Smooth muscle cell (in vitro differentiated cells): ENCODE data around the gene BNIP3. TPM values are rescaled to one million over a fixed set of nuclear protein-coding genes. Genes with fewer than 3 reads are reported as not detected.
"Not testable (repeated sequence)": the region's sequence is repeated elsewhere in the genome, so short reads cannot be mapped to it uniquely, and the experiment has no call there.

Source experiments
- DNase-seq: peaks from one replicate; lab custom pipeline; 2025; ENCODE audit not compliant: unreplicated experiment; lab: John Stamatoyannopoulos, UW
- H2AFZ ChIP-seq: fragments of 200-600 bp; sonication (generic); 2 replicates; pipeline ENCODE4 v1.6.0; 2016; ENCODE audit warnings: antibody characterized with exemption, low read depth, mild to moderate bottlenecking
- H3F3A ChIP-seq: fragments of 200-600 bp; sonication (generic); 2 replicates; pipeline ENCODE4 v1.6.0; 2017; ENCODE audit warnings: antibody characterized with exemption, low read depth
- H3K27ac ChIP-seq: fragments of 200-600 bp; sonication (generic); 2 replicates; pipeline ENCODE4 v1.5.1; 2016; ENCODE audit warnings: low read depth, mild to moderate bottlenecking
- H3K27me3 ChIP-seq: fragments of 200-600 bp; sonication (generic); 2 replicates; pipeline ENCODE4 v1.6.1; 2016; ENCODE audit warnings: low read depth, mild to moderate bottlenecking
- H3K36me3 ChIP-seq: fragments of 200-600 bp; sonication (generic); 2 replicates; pipeline ENCODE4 v1.5.1; 2016; ENCODE audit warnings: low read depth
- H3K4me1 ChIP-seq: fragments of 200-600 bp; sonication (generic); 2 replicates; pipeline ENCODE4 v1.5.1; 2016; ENCODE audit warnings: low read depth
- H3K4me2 ChIP-seq: fragments of 200-600 bp; sonication (generic); 2 replicates; pipeline ENCODE4 v1.6.0; 2016; ENCODE audit warnings: mild to moderate bottlenecking
- H3K4me3 ChIP-seq: fragments of 200-600 bp; sonication (generic); 2 replicates; pipeline ENCODE4 v1.5.1; 2016; ENCODE audit warnings: mild to moderate bottlenecking
- H3K79me2 ChIP-seq: fragments of 200-600 bp; sonication (generic); 2 replicates; pipeline ENCODE4 v1.6.0; 2016; ENCODE audit warnings: low read depth, mild to moderate bottlenecking
- H3K9ac ChIP-seq: fragments of 200-600 bp; sonication (generic); 2 replicates; pipeline ENCODE4 v1.6.0; 2016; ENCODE audit warnings: low read depth
- H3K9me3 ChIP-seq: fragments of 200-600 bp; sonication (generic); replicated peaks from 2 replicates; pipeline ENCODE4 v1.5.1; 2016; ENCODE audit warnings: low read depth
- H4K20me1 ChIP-seq: fragments of 200-600 bp; sonication (generic); 2 replicates; pipeline ENCODE4 v1.6.0; 2016; ENCODE audit warnings: low read depth
- CTCF ChIP-seq: fragments of 200-600 bp; sonication (generic); IDR thresholded peaks from 2 replicates; pipeline ENCODE4 v1.5.1; 2017; ENCODE audit warnings: borderline replicate concordance, mild to moderate bottlenecking, antibody characterized with exemption; ENCODE audit not compliant: insufficient read depth, poor library complexity, severe bottlenecking
- WGBS: methylation state at CpG from one replicate; pipeline ENCODE4 v1.1.7; 2016; ENCODE audit warnings: low lambda C conversion rate; 5-methylcytosine and 5-hydroxymethylcytosine counted together
- polyA plus RNA-seq: library from polyadenylated mRNA; unstranded; fragments of >200 nt; fragmentation: Nextera tagmentation; extraction: Ambion mirVana; gene quantifications from 2 replicates; pipeline ENCODE4 v1.2.1, GENCODE V29; 2016
- total RNA-seq: library from RNA; depleted of rRNA; stranded (reverse); fragments of >200 nt; gene quantifications from 2 replicates; pipeline ENCODE4 v1.2.3, GENCODE V29; 2014

The BNIP3 gene
- total and polyA plus RNA-seq, 2 experiments from 2014 or later, result 213 to 292 TPM

- Histone ChIP-seq H2AFZ (no peak overlapping the region), H3K4me2 (no peak overlapping the region), H3F3A (no peaks in the 10 kb centered on the region), H3K27ac (no peak overlapping the region), H3K4me3 (no peak overlapping the region), H4K20me1 (peaks cover 24% of the 10 kb centered on the region), H3K4me1 (no peaks in the 10 kb centered on the region), H3K79me2 (peaks cover 5% of the 10 kb centered on the region), H3K27me3 (no peaks in the 10 kb centered on the region), H3K9ac (no peak overlapping the region), H3K36me3 (peaks cover 3% of the 10 kb centered on the region), H3K9me3 (no peaks in the 10 kb centered on the region)
- no peak for TF ChIP-seq CTCF
- DNase-seq, result no peak
- 97% methylated on average over 21 of the region's 21 CpGs for WGBS
Observed at GRCh38 chr10:131954356-131954965, 27.3 kb downstream of the BNIP3 start.

GRCh38 chr10:131949908-131950307 lies 31.8 kb downstream of the BNIP3 start:
- WGBS, result 97% methylated on average over 7 of the region's 7 CpGs
- not testable (repeated sequence) for H3K27ac ChIP-seq, H3K4me2 ChIP-seq, H3K9me3 ChIP-seq, H3K4me1 ChIP-seq, DNase-seq, H3K36me3 ChIP-seq, H2AFZ ChIP-seq, H3F3A ChIP-seq, H3K79me2 ChIP-seq, H3K9ac ChIP-seq, H3K4me3 ChIP-seq, H3K27me3 ChIP-seq
- H4K20me1 ChIP-seq, result peaks cover 53% of the 10 kb centered on the region

GRCh38 chr10:131949041-131949862 lies 32.5 kb downstream of the BNIP3 start:
- no peaks in the 10 kb centered on the region for H3K27me3 ChIP-seq

More at GRCh38 chr10:131949041-131949862, 32.5 kb downstream of the BNIP3 start:
- Histone ChIP-seq H3K9ac (no peak overlapping the region), H3F3A (peaks cover 6% of the 10 kb centered on the region), H3K4me1 (no peaks in the 10 kb centered on the region), H3K36me3 (peaks cover 8% of the 10 kb centered on the region), H2AFZ (no peak overlapping the region), H3K79me2 (peaks cover 5% of the 10 kb centered on the region), H3K4me3 (no peak overlapping the region), H4K20me1 (peaks cover 58% of the 10 kb centered on the region), H3K4me2 (no peak overlapping the region), H3K27ac (no peak overlapping the region), H3K9me3 (no peaks in the 10 kb centered on the region)
- no peak for TF ChIP-seq CTCF
- no peak for DNase-seq
- 94% methylated on average over 22 of the region's 23 CpGs for WGBS
